ENCODE results near the gene GNG8. TPM values are rescaled to one million over a fixed set of nuclear protein-coding genes. Genes with fewer than 3 reads are reported as not detected.

Gene GNG8
- total RNA-seq, 4 donors from 2014 or later, result not detected

DNA sequence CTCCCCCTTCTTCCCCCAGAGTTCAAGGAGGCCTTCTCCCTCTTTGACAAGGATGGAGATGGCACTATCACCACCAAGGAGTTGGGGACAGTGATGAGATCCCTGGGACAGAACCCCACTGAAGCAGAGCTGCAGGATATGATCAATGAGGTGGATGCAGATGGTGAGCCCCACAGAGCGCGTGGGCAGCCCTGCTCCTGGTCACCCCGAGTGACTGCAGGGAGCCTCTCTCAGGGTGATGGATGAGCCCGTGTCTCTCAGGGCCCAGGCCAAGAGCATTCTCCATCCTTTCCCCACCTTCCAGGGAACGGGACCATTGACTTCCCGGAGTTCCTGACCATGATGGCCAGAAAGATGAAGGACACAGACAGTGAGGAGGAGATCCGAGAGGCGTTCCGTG is 27.8 kb downstream of the GNG8 start:
- 94 to 96% methylated on average over 5 to 9 of the region's 9 CpGs for WGBS, 2 donors
- no peaks in the 10 kb centered on the region for H3K9me3 ChIP-seq
- H3K4me3 ChIP-seq, result no peak overlapping the region
- no peaks in the 10 kb centered on the region for H3K27me3 ChIP-seq
- H3K36me3 ChIP-seq, result peaks cover 0 to 55% (median 8%) of the 10 kb centered on the region in 3 donors
- TF ChIP-seq POLR2A (IDR thresholded peaks at IDR 0.05) (no peak), EP300 (IDR thresholded peaks at IDR 0.05) (no peak)
- TF ChIP-seq, protein P1, sequence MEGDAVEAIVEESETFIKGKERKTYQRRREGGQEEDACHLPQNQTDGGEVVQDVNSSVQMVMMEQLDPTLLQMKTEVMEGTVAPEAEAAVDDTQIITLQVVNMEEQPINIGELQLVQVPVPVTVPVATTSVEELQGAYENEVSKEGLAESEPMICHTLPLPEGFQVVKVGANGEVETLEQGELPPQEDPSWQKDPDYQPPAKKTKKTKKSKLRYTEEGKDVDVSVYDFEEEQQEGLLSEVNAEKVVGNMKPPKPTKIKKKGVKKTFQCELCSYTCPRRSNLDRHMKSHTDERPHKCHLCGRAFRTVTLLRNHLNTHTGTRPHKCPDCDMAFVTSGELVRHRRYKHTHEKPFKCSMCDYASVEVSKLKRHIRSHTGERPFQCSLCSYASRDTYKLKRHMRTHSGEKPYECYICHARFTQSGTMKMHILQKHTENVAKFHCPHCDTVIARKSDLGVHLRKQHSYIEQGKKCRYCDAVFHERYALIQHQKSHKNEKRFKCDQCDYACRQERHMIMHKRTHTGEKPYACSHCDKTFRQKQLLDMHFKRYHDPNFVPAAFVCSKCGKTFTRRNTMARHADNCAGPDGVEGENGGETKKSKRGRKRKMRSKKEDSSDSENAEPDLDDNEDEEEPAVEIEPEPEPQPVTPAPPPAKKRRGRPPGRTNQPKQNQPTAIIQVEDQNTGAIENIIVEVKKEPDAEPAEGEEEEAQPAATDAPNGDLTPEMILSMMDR (IDR thresholded peaks at IDR 0.05), result no peak
- peaks cover 0 to 89% (median 48%) of the 10 kb centered on the region in 4 donors for H3K4me1 ChIP-seq
- DNase-seq (ENCODE audit: low spot score in 2 of 2), result peak in 1 of 2 donors; percentile 3
- H3K27ac ChIP-seq, result peak overlapping the region in 3 of 4 donors; percentile 2 to 99 (median 96)

DNA sequence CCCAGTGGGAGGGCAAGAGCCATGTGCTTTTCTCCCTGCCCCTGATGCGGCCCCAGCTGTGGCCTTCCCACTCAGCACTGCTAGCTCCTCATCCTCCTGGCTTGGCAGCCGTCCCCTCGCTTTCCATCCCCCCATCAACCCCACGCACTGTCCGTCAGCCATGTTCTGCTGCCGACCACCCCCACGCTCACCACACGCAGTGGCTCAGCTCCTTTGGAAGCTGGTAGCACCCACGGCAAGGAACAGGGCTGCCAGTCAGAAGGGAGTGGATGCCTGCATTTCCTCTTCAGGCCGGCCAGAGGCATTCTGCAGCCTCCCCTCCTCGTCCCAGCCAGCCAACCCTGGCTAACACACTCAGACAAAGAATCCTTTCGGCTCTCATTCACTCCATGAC is 28.6 kb downstream of the GNG8 start:
- WGBS, 2 donors, result 46 to 52% methylated on average over 12 of the region's 12 CpGs
- peaks cover 0 to 55% (median 8%) of the 10 kb centered on the region in 3 donors for H3K36me3 ChIP-seq
- TF ChIP-seq, protein P1 (IDR thresholded peaks at IDR 0.05), result no peak
- TF ChIP-seq EP300 (IDR thresholded peaks at IDR 0.05) (peak in 1 of 2 donors; percentile 73), POLR2A (IDR thresholded peaks at IDR 0.05) (peak in 1 of 2 donors; percentile 23)
- DNase-seq (ENCODE audit: low spot score in 2 of 2), result peak in 1 of 2 donors; percentile 13
- H3K9me3 ChIP-seq, result no peaks in the 10 kb centered on the region
- no peaks in the 10 kb centered on the region for H3K27me3 ChIP-seq
- peak overlapping the region in 3 of 4 donors; percentile 2 to 99 (median 96) for H3K27ac ChIP-seq
- H3K4me3 ChIP-seq, result no peak overlapping the region
- H3K4me1 ChIP-seq, result peaks cover 0 to 96% (median 55%) of the 10 kb centered on the region in 4 donors

DNA sequence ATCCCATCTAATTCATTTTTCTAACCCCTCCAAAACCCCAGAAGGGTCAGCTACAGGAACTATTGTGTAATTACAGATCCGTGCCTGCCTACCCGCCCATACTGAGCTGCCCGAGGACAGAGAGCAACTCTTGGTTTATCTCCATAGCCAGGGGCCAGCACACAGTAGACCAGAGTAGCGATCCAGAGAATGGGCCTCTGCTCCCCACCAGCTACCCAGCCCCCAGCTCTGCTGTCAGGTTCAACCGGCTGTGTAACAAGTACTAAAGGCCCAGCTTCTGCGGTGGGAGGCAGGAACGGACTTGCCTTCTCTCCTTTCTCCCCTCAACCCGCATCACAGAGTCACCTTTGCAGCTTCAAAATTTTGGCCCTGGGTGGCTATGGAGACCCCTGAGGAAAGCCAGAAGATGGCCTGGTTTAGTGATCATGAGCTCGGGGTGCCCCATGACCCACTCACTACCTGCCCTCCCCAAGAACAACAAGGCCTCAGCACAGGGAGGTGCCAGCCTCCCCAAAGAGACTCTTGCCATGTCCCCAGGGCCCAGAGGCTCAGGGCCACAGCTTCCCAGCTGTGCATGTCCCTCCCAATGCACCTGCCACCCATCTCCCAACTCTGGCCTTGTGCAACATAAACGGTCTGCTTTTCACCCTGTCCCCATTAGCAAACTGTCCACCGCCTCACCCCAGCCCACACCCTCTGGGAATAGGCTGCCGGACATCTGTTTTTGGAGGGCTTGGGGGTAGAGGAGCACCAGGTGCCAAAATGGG is 29.1 kb downstream of the GNG8 start:
- Histone ChIP-seq H3K27ac (peak overlapping the region; percentile 2 to 99 (median 62)), H3K9me3 (no peaks in the 10 kb centered on the region), H3K4me3 (no peak overlapping the region), H3K36me3 (peaks cover 0 to 55% (median 8%) of the 10 kb centered on the region in 3 donors), H3K4me1 (peaks cover 0 to 96% (median 56%) of the 10 kb centered on the region in 4 donors), H3K27me3 (no peaks in the 10 kb centered on the region)
- no peak for TF ChIP-seq POLR2A (IDR thresholded peaks at IDR 0.05)
- TF ChIP-seq, protein P1 (IDR thresholded peaks at IDR 0.05), result no peak
- 56 to 66% methylated on average over 12 of the region's 12 CpGs for WGBS, 2 donors
- DNase-seq (ENCODE audit: low spot score in 2 of 2), result peak in 1 of 2 donors; percentile 8

DNA sequence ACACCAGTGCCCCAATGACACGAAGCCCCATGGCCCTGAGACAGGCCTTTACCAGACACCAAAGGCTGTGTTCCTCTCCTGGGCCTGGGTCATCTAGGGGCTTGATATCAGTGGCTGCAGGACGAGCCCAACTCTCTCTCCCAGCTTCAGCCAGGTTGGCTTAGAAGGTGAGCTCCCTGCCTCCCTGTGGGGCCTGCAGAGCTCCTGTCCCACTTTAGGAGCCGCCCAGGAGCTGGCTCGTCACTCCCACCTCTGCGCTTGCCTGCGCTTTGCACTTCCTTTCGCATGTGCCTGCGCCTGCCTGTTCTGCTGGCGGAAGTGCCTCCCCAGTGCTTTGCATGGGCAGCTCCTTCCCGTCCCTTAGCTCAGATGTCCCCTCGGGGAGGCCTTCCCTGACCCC is 30.0 kb downstream of the GNG8 start:
- Histone ChIP-seq H3K27ac (peak overlapping the region; percentile 72 to 99 (median 84)), H3K4me1 (peaks cover 0 to 88% (median 51%) of the 10 kb centered on the region in 4 donors), H3K9me3 (no peaks in the 10 kb centered on the region), H3K36me3 (peaks cover 0 to 55% (median 8%) of the 10 kb centered on the region in 3 donors), H3K4me3 (no peak overlapping the region), H3K27me3 (no peaks in the 10 kb centered on the region)
- DNase-seq (ENCODE audit: low spot score in 2 of 2), result peak in 1 of 2 donors; percentile 8
- 83 to 86% methylated on average over 11 of the region's 11 CpGs for WGBS, 2 donors
- TF ChIP-seq POLR2A (IDR thresholded peaks at IDR 0.05) (no peak), EP300 (IDR thresholded peaks at IDR 0.05) (no peak)
- TF ChIP-seq, protein P1 (IDR thresholded peaks at IDR 0.05), result no peak

DNA sequence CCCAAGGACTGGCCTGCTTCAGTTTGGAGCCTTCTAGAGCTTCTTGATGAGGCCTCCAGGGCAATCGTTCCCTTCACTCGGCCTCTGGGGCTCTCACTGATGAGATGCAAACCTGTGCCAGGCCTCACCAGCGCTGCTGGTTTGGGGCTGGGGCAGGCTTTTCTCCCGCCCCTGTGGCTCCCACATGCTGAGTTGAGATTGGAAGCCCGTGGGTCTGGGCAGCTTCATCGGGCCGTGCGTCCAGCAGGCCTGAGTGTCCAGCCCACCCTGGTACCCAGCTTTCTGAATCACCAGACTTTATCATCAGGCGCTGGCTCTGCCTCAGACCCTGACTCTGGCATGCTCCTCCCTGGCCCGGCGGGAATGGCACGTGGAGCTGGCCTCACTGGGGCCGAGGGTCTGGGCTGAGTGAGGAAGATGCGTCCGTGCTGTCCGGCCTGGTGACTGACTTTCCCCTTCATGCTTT is 30.6 kb downstream of the GNG8 start:
- no peaks in the 10 kb centered on the region for H3K9me3 ChIP-seq
- WGBS, 2 donors, result 17 to 38% methylated on average over 12 to 14 of the region's 16 CpGs
- peak overlapping the region in 2 of 4 donors; percentile 5 to 6 for H3K4me3 ChIP-seq
- DNase-seq (ENCODE audit: low spot score in 2 of 2), result peak in 1 of 2 donors; percentile 12
- peak overlapping the region; percentile 72 to 99 (median 84) for H3K27ac ChIP-seq
- peaks cover 0 to 82% (median 50%) of the 10 kb centered on the region in 4 donors for H3K4me1 ChIP-seq
- peaks cover 0 to 51% (median 8%) of the 10 kb centered on the region in 3 donors for H3K36me3 ChIP-seq
- TF ChIP-seq EP300 (IDR thresholded peaks at IDR 0.05) (no peak), POLR2A (IDR thresholded peaks at IDR 0.05) (no peak)
- TF ChIP-seq, protein P1 (IDR thresholded peaks at IDR 0.05), result no peak
- H3K27me3 ChIP-seq, result no peaks in the 10 kb centered on the region
